ENCODE data around the gene AUP1.
"Not testable (repeated sequence)": the region's sequence is repeated elsewhere in the genome, so short reads cannot be mapped to it uniquely, and the experiment has no call there.

The AUP1 gene

DNA sequence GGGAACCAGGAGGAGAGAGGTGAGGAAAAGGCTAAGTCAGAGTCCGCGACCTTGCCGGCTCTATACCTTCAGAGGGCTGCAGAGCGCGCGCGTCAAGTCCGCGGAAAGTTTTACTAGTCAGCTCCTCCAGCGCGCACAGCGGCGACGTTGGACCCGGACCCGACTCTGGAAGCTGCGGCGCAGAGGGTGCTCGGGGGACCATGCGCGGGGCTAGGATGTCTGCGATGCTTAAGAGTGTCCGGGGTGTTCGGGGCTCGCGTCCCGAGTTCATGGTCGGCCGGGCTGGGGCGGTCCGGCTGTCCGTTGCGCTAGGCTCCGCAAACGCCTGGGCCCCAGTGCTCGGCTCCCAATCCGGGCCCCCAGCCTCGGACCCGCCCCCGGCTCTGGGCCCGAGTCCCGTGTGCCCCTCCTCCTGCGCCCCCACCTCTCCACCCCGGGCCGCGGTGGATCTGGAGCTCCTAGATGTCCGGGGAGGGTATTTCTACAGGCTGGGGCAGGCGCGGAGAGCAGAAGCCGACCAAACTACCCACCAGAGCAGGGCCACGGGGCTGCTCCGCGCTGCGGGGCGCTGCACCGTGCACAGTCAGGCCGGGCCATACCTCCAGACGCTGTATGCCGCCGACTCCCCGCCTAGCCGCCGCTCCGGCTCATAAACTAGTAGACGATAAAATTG lies 30.1 kb downstream of the AUP1 start, which contains the start of gene LBX2:
LBX2 (minus strand) TSS at position 337 of the 673 bp plus-strand sequence; CDS start at position 271, 66 bp downstream.
- no peak for DNase-seq (ENCODE audit: low read depth in 2 of 2, low spot score in 1 of 2)

DNA sequence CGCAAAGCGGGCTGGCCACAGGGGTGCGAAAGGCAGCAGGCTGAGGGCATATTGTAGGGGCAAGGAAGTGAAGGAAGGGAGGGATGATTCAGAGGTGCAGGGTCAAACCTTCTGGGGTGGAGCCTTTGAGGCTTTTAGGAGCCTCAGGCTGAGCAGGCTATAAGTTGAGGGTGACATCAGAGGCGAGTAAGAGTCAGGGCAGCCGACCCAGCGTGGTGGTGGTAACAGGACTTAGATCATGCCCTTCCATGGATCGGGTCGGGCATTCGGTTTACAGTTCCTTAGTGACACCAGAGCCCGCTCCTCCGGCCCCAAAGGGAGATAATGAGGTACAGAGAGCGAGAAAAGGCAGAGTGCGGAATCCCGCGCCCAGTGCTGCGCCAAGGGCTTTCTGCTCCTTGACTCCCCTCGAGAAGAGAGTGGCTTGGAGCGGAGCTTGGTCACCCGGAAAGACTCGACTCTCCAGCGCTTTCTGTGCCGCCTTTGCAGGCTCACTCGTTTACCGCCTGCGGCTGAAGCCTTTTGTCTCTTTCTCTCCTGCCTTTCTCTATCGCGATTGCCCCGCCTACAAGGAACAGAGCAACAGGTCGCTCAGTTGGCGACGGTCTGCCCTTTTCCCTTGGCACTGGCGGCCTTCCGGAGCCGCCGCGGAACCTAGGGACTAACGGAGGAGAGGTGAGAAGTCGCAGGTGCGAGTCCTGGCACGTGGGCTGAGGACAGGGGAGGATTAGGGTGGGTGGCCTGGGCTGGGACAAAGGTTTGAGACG lies 30.8 kb downstream of the AUP1 start:
- no peak for DNase-seq (ENCODE audit: low read depth in 2 of 2, low spot score in 1 of 2)

DNA sequence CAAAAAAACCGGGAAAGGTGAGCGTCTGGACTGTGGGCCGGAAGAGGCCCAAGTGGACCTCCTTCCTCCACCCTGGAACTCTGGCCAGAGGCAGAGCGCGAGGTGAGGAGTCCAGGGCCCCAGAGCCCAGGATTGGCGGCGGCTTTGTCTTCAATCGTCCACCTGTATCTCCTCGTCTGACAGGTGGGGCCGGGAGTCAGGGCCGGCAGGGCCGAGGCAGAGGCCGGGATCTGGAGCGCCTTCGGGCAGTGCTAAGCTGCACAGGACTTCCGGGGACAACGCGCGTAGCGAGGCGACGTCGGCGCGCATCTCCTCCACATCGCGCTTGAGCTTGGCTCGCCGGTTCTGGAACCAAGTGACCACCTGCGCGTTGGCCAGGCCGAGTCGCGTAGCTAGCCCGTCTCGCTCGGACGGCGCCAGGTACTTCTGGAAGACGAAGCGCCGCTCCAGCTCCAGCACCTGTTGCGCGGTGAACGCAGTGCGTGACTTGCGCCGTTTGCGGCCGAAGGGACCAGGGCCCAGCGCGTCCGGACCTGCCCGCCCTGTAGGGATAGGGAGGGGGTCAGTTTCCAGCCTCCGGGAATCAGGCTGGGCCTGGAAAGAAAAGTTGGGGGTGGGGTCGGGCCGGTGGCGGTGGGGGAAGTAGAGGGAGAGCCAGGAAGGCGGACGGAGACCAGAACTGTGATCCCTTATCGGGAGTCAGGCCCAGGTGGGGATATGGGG lies 31.6 kb downstream of the AUP1 start:
- DNase-seq (ENCODE audit: low read depth in 2 of 2, low spot score in 1 of 2) = no peak

DNA sequence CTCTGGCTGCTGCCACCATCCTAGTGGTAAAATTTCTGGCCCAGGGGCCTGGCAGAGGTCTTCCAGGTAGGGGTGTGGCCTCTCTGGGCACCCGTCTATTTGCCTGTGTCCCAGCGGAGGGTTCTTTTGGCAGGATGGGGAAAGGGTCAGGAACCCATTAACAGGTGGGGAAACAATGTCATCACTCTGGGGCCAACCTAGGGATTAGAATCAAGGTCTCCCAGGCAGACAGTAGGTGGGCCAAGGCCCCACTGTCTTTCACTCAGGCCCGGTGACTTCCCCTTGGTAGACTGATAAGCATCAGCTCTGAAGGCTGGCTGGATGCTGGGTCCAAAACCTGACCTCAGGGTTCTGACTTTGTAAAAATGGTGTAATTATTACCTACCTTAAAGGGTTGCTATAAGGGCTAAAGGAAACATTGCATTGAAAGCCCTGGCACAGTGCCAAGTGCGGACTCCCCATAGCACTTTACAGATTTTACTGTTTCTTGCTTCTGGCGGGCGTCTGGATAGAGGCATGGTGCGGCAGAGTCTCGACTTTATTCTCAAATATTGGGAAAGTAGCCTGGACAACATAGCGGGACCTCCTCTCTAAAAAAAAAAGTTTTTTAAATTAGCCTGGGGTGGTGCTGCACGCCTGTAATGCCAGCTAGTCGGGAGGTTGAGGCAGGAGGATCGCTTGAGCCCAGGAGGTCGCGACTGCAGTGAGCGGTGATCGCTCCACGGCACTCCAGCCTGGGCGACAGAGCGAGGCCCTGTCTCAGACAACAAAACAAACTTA lies 32.3 kb downstream of the AUP1 start:
- no peak for DNase-seq (ENCODE audit: low read depth in 2 of 2, low spot score in 1 of 2)

DNA sequence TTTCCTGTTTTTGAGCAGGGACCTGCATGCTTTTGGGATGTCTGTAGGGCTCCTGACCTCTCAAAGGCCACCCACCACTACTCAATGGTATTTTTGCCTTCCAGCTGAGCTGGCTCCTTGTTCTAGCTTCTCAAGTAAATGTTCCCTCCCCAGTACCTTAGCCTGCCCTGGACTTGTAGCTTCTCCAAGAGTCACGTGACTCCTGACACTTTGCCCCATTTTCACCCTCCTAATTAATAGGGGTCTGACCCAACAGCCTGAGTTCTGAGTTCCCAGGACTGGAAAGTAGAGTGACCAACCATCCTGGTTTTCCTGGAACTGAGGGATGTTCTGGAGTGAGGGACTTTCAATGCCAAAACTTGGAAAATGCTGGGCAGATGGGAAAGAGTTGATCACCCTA lies 34.1 kb downstream of the AUP1 start:
- no peak for DNase-seq (ENCODE audit: low read depth in 2 of 2, low spot score in 1 of 2)

DNA sequence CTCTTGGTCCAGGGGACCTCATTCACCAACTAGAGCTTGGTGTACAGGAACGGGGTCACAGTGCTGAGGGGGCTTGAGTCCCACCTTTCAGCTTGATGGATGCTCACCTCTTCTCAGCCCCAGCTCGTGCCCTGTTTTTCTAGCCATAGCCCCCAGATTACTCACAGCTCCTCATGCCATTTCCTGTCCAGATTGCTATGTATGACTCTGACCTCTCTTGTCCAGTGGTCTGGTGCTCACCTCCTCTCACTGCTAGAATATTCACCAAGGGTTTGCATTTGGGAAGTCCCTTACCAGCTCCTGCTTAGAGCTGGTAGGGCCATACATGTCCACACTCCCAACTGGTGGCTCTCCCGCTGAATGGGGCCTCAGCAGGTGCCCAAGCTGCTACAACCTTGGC lies 36.0 kb downstream of the AUP1 start:
- DNase-seq (ENCODE audit: low read depth in 2 of 2, low spot score in 1 of 2) = no peak

DNA sequence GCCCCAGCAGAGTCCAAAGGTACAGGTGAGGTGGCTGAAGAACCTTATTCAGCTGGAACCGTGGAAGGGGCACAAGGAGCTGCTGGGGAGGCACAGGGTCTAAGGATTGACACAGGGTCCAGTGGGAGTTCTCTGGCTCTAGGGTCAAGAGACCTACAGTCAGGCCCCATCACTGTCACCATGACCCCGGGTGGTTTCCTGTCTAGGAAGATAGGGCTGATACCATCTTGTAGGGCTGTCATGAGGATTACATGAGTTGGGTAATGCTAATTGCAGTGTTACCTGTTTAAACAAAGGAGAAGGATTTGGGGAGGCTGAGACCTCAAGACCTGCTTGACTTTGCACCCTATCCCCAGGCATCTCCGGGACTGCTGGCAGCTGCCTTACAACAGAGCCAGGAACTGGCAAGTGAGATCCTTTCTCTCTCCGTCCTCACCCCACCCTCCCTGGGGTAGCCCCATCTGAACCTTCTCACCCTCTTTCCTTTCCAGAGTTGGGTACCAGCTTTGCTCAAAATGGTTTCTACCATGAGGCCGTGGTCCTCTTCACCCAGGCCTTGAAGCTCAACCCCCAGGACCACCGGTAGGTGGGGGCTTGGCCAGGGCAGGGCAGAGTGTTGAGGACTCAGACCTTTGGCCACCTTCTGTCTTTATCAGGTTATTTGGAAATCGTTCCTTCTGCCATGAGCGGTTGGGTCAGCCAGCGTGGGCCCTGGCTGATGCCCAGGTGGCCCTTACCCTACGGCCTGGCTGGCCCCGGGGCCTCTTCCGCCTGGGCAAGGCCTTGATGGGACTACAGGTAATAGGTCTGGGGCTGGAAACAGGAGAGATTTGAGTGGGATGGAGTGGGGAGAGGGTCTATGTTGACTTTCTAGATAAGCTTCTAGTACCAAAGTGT lies 37.6 kb downstream of the AUP1 start:
- DNase-seq (ENCODE audit: low read depth in 2 of 2, low spot score in 1 of 2) = no peak

DNA sequence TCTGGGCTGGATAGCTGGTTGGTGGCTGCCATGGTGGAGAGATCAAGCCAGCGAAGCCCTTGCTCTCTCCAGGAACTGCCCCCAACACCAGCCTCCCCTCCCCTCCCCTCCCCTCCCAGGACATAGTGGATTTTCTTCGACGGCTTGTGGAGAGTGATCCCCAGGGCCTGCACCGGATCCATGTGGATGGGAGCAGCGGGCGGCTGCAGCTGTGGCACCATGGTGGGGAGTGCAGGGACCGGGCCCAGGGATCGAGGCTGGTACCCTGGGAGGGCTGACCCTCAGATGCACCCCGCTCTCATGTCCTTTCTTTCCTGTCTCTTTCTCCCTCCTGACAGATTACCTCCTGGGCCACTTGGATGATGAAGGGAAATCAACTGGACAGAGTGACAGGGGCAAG lies 39.6 kb downstream of the AUP1 start:
- no peak for DNase-seq (ENCODE audit: low read depth in 2 of 2, low spot score in 1 of 2)

DNA sequence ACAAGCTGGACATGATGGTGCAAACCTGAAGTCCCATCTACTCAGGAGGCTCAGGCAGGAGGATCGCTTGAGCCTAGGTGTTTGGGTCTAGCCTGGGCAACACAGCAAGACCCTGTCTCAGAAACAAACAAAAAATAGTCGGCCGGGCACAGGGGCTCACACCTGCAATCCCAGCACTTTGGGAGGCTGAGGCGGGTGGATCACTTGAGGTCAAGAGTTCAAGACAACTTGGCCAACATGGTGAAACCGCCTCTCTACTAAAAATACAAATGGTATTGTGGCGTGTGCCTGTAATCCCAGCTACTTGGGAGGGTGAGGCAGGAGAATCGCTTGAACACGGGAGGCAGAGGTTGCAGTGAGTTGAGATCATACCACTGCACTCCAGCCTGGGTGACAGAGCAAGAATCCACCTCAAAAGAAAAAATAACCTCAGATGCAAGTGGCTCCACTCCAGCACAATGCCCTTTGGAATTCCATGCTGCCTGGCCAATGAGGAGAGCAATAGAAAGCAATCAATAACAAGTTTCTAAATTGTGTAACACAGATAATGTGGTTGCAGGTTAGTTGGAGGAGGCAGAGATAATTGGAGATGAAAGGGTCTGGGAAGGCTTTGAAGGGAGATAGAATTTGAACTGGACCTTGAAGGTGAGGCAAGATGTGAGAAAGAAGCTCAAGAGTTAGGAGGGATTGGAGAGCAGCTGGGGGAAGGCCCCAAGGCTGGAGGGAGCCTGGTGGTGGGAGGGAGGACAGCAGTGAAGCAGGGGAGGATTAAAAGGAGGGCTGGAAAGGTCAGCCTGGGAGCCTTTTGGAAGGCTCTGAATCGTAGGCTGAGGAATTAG lies 40.6 kb downstream of the AUP1 start:
- no peak for DNase-seq (ENCODE audit: low read depth in 2 of 2, low spot score in 1 of 2)

DNA sequence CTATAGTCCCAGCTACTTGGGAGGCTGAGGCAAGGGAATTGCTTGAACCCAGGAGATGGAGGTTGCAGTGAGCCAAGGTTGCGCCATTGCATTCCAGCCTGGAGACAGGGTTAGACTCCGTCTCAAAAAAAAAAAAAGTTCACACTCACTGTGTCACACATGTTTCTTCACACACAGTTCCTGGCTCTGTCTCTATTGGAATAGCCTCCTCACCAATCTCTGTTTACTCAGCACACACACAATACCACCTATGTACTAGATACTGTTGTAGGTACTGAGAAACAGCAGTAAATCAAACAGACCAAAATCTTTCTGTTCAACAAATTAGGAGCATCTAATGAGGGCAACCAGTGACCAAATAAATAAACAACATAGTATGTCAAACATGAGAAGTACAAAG lies 43.4 kb downstream of the AUP1 start:
- no peak for DNase-seq (ENCODE audit: low read depth in 2 of 2, low spot score in 1 of 2)

DNA sequence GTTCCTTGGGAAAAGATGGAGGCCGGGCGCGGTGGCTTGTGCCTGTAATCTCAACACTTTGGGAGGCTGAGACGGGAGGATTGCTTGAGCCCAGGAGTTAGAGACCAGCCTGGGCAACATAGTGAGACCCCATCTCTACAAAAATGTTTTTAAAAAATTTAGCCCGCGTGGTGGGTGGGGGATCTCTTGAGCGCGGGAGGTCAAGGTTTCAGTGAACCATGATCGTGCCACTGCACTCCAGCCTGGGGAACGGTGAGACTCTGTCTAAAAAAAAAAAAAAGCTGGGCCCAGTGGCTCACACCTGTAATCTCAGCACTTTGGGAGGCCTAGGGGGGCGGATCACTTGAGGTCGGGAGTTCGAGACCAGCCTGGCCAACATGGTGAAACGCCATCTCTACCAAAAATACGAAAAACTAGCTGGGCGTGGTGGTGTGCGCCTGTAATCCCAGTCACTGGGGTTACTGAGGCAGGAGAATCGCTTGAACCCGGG lies 45.8 kb downstream of the AUP1 start:
- DNase-seq (ENCODE audit: low read depth in 2 of 2, low spot score in 1 of 2) = not testable (repeated sequence)

DNA sequence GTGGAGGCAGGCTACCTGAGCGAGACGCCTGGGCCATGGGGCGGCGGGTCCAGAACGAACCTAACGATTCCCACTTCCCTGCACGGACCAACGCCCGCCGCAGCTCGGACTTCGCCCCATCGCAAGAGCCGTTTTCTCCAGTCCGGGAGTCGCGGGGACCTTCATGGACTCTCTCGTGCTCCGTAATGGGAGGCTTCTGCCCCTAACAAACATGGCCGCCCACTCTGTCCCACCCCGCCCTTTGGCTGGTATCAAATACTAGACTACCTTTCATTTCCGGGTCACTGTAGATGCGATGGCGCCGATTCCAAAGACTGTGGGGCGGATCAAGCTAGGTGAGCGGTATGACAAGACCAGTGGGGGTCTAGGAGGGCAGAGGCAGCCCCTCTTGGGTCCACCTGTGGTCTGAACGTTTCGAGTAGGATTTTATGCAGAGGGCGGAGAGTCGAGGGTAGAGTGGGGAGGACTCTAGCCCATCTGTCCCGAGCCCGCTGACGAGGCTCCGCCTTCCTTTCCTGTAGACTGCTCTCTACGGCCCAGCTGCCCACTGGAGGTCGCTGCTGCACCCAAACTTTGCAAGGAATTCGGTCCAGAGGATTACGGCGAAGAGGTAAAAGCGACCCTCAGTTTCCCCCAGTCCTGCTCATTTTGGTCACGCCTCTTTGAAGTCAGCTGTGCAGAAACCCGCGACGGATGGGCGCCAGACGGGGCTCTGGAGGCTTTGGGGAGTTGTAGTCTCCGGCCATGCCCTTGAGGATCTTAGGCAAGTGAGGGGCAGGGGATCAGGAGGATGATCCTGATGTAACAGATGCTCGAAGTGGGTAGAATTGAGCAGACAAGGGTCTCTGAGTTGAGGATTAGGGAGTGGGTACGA lies 46.5 kb downstream of the AUP1 start, which contains the start of the genes CCDC142 and TTC31:
CCDC142 (minus strand) TSS at position 198 of the 874 bp plus-strand sequence; CDS start at position 37, 161 bp downstream.
TTC31 (plus strand) TSS at position 281 of the 874 bp plus-strand sequence; CDS start at position 296, 15 bp downstream.
- peak; percentile 82 to 86 for DNase-seq (ENCODE audit: low read depth in 2 of 2, low spot score in 1 of 2)

DNA sequence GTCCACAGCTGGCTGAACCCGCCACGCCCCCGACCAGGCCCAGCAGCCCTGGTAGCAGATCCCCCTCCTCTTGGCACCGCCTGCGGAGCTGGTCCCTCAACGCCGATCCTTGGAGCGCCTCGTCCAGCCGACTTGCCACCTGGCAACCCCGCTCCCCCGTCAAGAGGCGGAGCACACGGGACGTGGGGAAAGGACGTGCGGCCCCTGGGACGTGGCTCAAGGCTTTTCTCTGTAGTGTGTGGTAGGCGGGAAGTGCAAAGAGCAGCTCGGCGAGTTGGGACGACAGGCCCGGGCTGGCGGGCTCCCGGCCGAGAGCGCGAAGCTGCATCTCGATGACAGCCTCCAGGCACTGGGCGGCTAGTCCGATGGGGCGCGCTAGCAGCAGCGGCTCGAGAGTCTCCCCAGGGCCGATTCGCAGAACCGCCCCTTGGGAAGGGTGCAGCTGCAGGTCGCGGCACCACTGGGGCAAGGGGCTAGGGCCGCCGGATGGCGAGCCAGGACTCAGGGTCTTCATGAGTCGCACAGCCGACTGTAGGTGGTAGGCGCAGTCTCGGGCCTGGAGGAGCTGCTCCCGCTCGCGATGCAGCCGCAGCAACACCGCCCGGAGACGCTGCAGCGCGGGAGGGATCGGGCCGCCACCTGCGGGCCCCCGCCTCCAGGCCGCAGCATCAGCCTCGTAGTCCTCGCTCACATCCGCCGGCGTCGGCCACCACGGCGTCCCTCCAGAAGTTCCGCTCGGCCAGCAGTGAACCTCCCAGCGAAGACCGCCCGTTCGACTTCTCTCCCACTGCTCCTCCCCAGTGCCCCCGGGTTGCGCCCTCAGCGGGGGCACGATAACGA lies 47.3 kb downstream of the AUP1 start:
- no peak for DNase-seq (ENCODE audit: low read depth in 2 of 2, low spot score in 1 of 2)

DNA sequence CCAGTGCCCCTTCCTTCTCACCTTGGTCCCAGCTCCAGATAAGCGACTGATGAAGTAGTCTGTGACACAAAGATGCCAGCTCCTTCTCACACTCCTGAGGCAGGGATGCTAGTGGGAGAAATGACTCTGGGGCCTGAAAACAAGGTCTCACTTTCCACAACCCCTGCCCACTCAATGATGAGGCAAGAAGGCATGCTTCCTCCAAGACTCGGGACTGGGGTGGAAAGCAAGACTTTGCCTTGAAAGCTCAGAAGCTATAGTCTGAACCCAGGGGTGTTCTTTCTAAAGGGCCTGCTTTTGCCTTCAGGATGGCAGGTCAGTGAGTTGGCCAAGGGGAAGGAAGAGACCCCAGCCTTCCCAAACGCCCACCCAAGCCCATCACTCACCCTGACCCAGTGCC lies 48.1 kb downstream of the AUP1 start:
- no peak for DNase-seq (ENCODE audit: low read depth in 2 of 2, low spot score in 1 of 2)
